GM23248 (cell line): Measurements from ENCODE around the gene AGO3. TPM values are rescaled to one million over a fixed set of nuclear protein-coding genes. Genes with fewer than 3 reads are reported as not detected.

Experiments used
- DNase-seq: peaks from one replicate; pipeline ENCODE4 v3.0.0-alpha.2; 2015
- H2AFZ ChIP-seq: fragments of 200-600 bp; sonication (generic); 2 replicates; pipeline ENCODE4 v1.6.1; 2016; ENCODE audit warnings: antibody characterized with exemption
- H3F3A ChIP-seq: fragments of 200-600 bp; sonication (generic); 2 replicates; pipeline ENCODE4 v1.6.1; 2016; ENCODE audit warnings: mild to moderate bottlenecking, antibody characterized with exemption, mixed run types; ENCODE audit not compliant: insufficient read depth
- H3K27ac ChIP-seq: fragments of 200-600 bp; sonication (generic); 2 replicates; pipeline ENCODE4 v1.5.1; 2016; ENCODE audit warnings: mild to moderate bottlenecking
- H3K27me3 ChIP-seq: fragments of 200-600 bp; sonication (generic); replicated peaks from 2 replicates; pipeline ENCODE4 v1.6.1; 2016; ENCODE audit warnings: mild to moderate bottlenecking; ENCODE audit not compliant: insufficient read depth
- H3K36me3 ChIP-seq: fragments of 200-600 bp; sonication (generic); 2 replicates; pipeline ENCODE4 v1.6.1; 2016; ENCODE audit warnings: low read depth, mild to moderate bottlenecking
- H3K4me1 ChIP-seq: fragments of 200-600 bp; sonication (generic); 2 replicates; pipeline ENCODE4 v1.6.1; 2016; ENCODE audit warnings: mild to moderate bottlenecking; ENCODE audit not compliant: insufficient read depth
- H3K4me2 ChIP-seq: fragments of 200-600 bp; sonication (generic); one replicate; pipeline ENCODE4 v1.6.1; 2016; ENCODE audit warnings: mild to moderate bottlenecking; ENCODE audit not compliant: unreplicated experiment
- H3K4me3 ChIP-seq: fragments of 200-600 bp; sonication (generic); 2 replicates; pipeline ENCODE4 v1.5.1; 2016; ENCODE audit warnings: mild to moderate bottlenecking
- H3K79me2 ChIP-seq: fragments of 200-600 bp; sonication (generic); 2 replicates; pipeline ENCODE4 v1.6.1; 2016; ENCODE audit warnings: mild to moderate bottlenecking; ENCODE audit not compliant: insufficient read depth
- H3K9ac ChIP-seq: fragments of 200-600 bp; sonication (generic); 2 replicates; pipeline ENCODE4 v1.6.1; 2016; ENCODE audit warnings: mild to moderate bottlenecking
- H3K9me2 ChIP-seq: fragments of 200-600 bp; sonication (generic); 2 replicates; pipeline ENCODE4 v1.6.1; 2016; ENCODE audit warnings: mixed run types, mild to moderate bottlenecking, moderate library complexity; ENCODE audit not compliant: insufficient read depth
- H3K9me3 ChIP-seq: fragments of 200-600 bp; sonication (generic); one replicate; pipeline ENCODE4 v1.6.1; 2017; ENCODE audit warnings: low read depth
- H4K20me1 ChIP-seq: fragments of 200-600 bp; sonication (generic); 2 replicates; pipeline ENCODE4 v1.6.0; 2016; ENCODE audit not compliant: insufficient read depth
- EZH2 ChIP-seq: fragments of 200-600 bp; sonication (generic); IDR thresholded peaks from 2 replicates; pipeline ENCODE4 v1.6.1; 2018; ENCODE audit warnings: antibody characterized with exemption, mild to moderate bottlenecking; ENCODE audit not compliant: insufficient read depth, poor library complexity, severe bottlenecking
- EZH2phosphoT487 ChIP-seq: fragments of 200-600 bp; sonication (generic); IDR thresholded peaks from 2 replicates; pipeline ENCODE4 v1.6.1; 2018; ENCODE audit warnings: antibody characterized with exemption, moderate library complexity, mild to moderate bottlenecking, low read depth; ENCODE audit not compliant: insufficient read depth
- WGBS, 2 experiments: methylation state at CpG; one replicate each; pipeline ENCODE4 v1.1.6; 2015 to 2017; ENCODE audit warnings: low lambda C conversion rate in 2 of 2, low coverage in 1 of 2; ENCODE audit errors: missing lambda C conversion rate in 2 of 2; 5-methylcytosine and 5-hydroxymethylcytosine counted together
- in situ Hi-C: fragments of 300-500 bp; cut with MboI; formaldehyde crosslinking; loops from 2 replicates; pipeline ENCODE4 v1.15.0; 2020
- polyA plus RNA-seq: library from polyadenylated mRNA; unstranded; fragments of >200 nt; fragmentation: Nextera tagmentation; extraction: Ambion mirVana; gene quantifications from 2 replicates; pipeline ENCODE4 v1.2.1, GENCODE V29; 2016
- total RNA-seq: library from RNA; depleted of rRNA; stranded (reverse); fragments of >200 nt; shearing (Covaris generic); gene quantifications from 2 replicates; pipeline ENCODE4 v1.2.3, GENCODE V29; 2014

The AGO3 gene
- total and polyA plus RNA-seq, 2 experiments from 2014 or later: 7.9 to 14.2 TPM

GRCh38 chr1:35929730-35930592, 944 bp upstream of the AGO3 start:
- DNase-seq: peak; percentile 81
- no peak for TF ChIP-seq EZH2phosphoT487
- no peak for TF ChIP-seq EZH2
- H3K27me3 ChIP-seq: no peaks in the 10 kb centered on the region
- WGBS, 2 experiments: 2% methylated on average over 15 of the region's 15 CpGs
- H3K79me2 ChIP-seq: peaks cover 48% of the 10 kb centered on the region
- H4K20me1 ChIP-seq: no peaks in the 10 kb centered on the region
- no peaks in the 10 kb centered on the region; the same call in 1 of the 2 replicates for H3F3A ChIP-seq
- in situ Hi-C loops: no loop called here
- peaks cover 19% of the 10 kb centered on the region for H3K4me1 ChIP-seq
- peak overlapping the region; percentile 81 for H2AFZ ChIP-seq
- no peaks in the 10 kb centered on the region for H3K36me3 ChIP-seq
- H3K9me2 ChIP-seq: no peaks in the 10 kb centered on the region
- no peaks in the 10 kb centered on the region for H3K9me3 ChIP-seq
- H3K9ac ChIP-seq: peak overlapping the region; percentile 89
- peak overlapping the region; percentile 81 for H3K4me2 ChIP-seq
- peak overlapping the region; percentile 88 for H3K4me3 ChIP-seq
- H3K27ac ChIP-seq: peak overlapping the region; percentile 89

- peak; percentile 46 for DNase-seq
Observed at GRCh38 chr1:35931446-35932157, 697 bp downstream of the AGO3 start.

GRCh38 chr1:35932158-35932636, 1.3 kb downstream of the AGO3 start:
- WGBS, 2 experiments: 31 to 36% methylated on average over 7 of the region's 7 CpGs
- Histone ChIP-seq H3K9me2 (no peaks in the 10 kb centered on the region), H3K9ac (peak overlapping the region; percentile 89), H3K36me3 (no peaks in the 10 kb centered on the region), H3K27ac (peak overlapping the region; percentile 89; the same call in 1 of the 2 replicates), H3K4me3 (peak overlapping the region; percentile 88), H3F3A (peaks cover 14% of the 10 kb centered on the region), H2AFZ (peak overlapping the region; percentile 81), H3K4me2 (peak overlapping the region; percentile 86), H3K4me1 (peaks cover 24% of the 10 kb centered on the region), H3K27me3 (no peaks in the 10 kb centered on the region), H4K20me1 (no peaks in the 10 kb centered on the region), H3K79me2 (peaks cover 70% of the 10 kb centered on the region), H3K9me3 (no peaks in the 10 kb centered on the region)
- DNase-seq: peak; percentile 14
- TF ChIP-seq EZH2 (no peak), EZH2phosphoT487 (no peak)
- in situ Hi-C loops: no loop called here

More at GRCh38 chr1:35931446-35932157, 697 bp downstream of the AGO3 start:
- Histone ChIP-seq H3K4me1 (peaks cover 24% of the 10 kb centered on the region), H4K20me1 (no peaks in the 10 kb centered on the region), H3K4me3 (peak overlapping the region; percentile 88), H3K4me2 (peak overlapping the region; percentile 86), H2AFZ (peak overlapping the region; percentile 81), H3K9me3 (no peaks in the 10 kb centered on the region), H3K9me2 (no peaks in the 10 kb centered on the region), H3K27me3 (no peaks in the 10 kb centered on the region), H3K36me3 (no peaks in the 10 kb centered on the region), H3K27ac (peak overlapping the region; percentile 89), H3F3A (peaks cover 8% of the 10 kb centered on the region), H3K9ac (peak overlapping the region; percentile 89), H3K79me2 (peaks cover 64% of the 10 kb centered on the region)
- 1 to 2% methylated on average over 16 of the region's 28 CpGs for WGBS, 2 experiments
- in situ Hi-C loops: no loop called here
- TF ChIP-seq EZH2 (no peak), EZH2phosphoT487 (no peak)

GRCh38 chr1:35932941-35933340, 2.0 kb downstream of the AGO3 start:
- H3K36me3 ChIP-seq: no peaks in the 10 kb centered on the region
- no peaks in the 10 kb centered on the region for H3K27me3 ChIP-seq
- H3K4me1 ChIP-seq: peaks cover 24% of the 10 kb centered on the region
- H3K9me2 ChIP-seq: no peaks in the 10 kb centered on the region
- in situ Hi-C loops: no loop called here
- H2AFZ ChIP-seq: no peak overlapping the region
- no peak for DNase-seq
- no peak overlapping the region for H3K9ac ChIP-seq
- H3K4me2 ChIP-seq: peak overlapping the region; percentile 86
- peaks cover 78% of the 10 kb centered on the region for H3K79me2 ChIP-seq
- no peaks in the 10 kb centered on the region for H3K9me3 ChIP-seq
- H3K27ac ChIP-seq: no peak overlapping the region
- peak overlapping the region; percentile 88; the same call in 1 of the 2 replicates for H3K4me3 ChIP-seq
- H3F3A ChIP-seq: peaks cover 20% of the 10 kb centered on the region
- TF ChIP-seq EZH2phosphoT487 (no peak), EZH2 (no peak)
- no peaks in the 10 kb centered on the region for H4K20me1 ChIP-seq
